ENCODE results near the gene UBAC2. TPM values are rescaled to one million over a fixed set of nuclear protein-coding genes. Genes with fewer than 3 reads are reported as not detected.

The UBAC2 gene
- polyA plus RNA-seq, 6 donors from 2014 or later, result 107 to 132 (median 115) TPM

DNA sequence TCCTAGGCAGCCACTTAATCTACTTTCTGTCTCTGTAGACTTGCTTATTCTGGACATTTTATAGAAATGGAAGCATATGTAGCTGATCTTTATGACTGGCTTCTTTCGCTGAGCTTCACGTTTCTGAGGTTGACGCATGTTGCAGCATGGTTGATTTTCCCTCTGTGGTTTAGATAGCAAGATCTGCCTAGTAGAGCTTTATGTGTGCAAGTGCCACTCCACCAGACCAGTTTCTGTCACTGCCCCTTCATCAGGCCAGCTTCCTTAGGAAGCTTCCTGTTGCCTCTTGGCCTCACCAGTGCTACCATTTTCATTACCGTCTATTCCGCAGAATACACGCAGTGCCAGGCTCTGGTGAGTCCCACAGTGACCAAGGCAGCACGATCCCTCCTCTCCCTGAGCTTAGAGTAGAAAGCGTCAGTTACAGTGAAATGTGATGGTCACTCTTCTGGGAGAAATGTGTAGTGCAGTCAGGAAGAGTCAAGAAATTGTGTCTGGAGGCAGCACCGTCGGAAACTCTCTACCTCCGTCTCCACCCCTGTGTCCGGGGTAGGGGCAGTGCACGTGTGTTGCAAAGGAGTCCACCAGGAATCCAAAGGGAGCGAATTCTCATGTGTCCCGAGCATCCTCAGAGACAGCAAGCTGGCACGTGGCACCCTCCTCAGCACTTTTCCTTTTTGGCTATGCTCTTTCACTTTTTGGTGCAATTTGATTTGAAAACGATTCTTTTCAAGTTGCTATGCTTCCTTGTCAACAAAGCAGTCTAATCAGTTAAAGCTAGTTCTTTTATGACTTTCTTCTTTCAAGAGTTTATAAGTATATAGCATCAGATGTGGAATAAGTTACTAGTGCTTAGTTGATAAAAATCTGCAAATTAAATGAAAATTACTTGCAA lies 151.9 kb downstream of the UBAC2 start:
- Mint-ChIP-seq H3K4me3 (peak overlapping the region in 1 of 8 donors; percentile 34), H3K36me3 (peaks cover 12 to 33% of the 10 kb centered on the region in 2 donors), H3K4me1 (peaks cover 52 to 71% (median 65%) of the 10 kb centered on the region in 3 donors), H3K27ac (peak overlapping the region; percentile 66 to 96 (median 90)), H3K9me3 (no peaks in the 10 kb centered on the region), H3K27me3 (no peaks in the 10 kb centered on the region)
- DNase-seq (no peak), ATAC-seq (ENCODE audit: low read depth in 2 of 2) (no peak)

DNA sequence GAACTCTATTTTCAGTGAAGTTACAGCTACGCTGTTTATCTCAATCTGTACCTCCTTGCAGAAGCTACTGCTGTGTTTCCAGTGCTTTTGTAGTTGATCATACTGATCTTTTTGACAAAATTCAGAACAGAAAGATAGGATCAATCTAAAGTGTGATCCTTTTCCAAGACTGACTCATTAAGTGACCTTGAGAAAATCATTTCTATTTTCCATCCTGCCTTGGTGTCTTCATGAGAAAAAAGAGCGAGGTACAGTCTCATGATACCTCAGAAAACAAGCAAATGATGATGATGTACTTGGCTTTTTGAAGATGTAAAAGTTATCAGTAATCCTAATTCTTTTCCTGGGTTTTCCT lies 152.6 kb downstream of the UBAC2 start:
- Mint-ChIP-seq H3K27ac (peak overlapping the region in 5 of 6 donors; percentile 21 to 96 (median 78)), H3K4me3 (no peak overlapping the region), H3K9me3 (no peaks in the 10 kb centered on the region), H3K27me3 (no peaks in the 10 kb centered on the region), H3K4me1 (peaks cover 50 to 71% (median 59%) of the 10 kb centered on the region in 3 donors), H3K36me3 (peaks cover 8 to 33% of the 10 kb centered on the region in 2 donors)
- ATAC-seq (ENCODE audit: low read depth in 2 of 2) (no peak), DNase-seq (no peak)

DNA sequence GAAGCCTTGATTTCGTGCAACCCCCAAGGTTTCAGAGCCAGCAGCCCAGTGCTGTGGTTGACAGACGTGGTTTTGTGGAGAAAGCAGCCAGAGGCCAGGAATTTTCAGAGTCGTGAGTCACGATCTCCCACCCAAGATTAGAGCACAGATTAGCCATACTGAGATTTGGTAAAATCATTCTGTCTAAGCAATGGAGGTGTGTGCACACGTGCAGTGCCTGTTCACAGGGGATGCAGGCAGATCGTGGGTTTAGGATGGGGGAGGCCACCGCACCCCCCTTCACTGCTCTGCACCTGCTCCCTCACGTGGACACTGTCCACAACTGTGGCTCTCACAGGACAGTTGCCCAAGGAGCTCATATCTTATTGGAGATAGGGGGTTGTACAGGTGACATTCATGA lies 153.2 kb downstream of the UBAC2 start:
- Mint-ChIP-seq H3K27me3 (no peaks in the 10 kb centered on the region), H3K9me3 (no peaks in the 10 kb centered on the region), H3K4me1 (peaks cover 49 to 70% (median 58%) of the 10 kb centered on the region in 3 donors), H3K27ac (peak overlapping the region; percentile 20 to 98 (median 96)), H3K4me3 (peak overlapping the region in 2 of 8 donors; percentile 10 to 71), H3K36me3 (peaks cover 10 to 32% of the 10 kb centered on the region in 2 donors)
- ATAC-seq (ENCODE audit: low read depth in 2 of 2) (no peak), DNase-seq (no peak)

GRCh38 chr13:99354371-99354951 lies 153.8 kb downstream of the UBAC2 start:
- Mint-ChIP-seq H3K4me1 (peaks cover 50 to 71% (median 58%) of the 10 kb centered on the region in 3 donors), H3K4me3 (peak overlapping the region; percentile 54 to 88 (median 72)), H3K27me3 (no peaks in the 10 kb centered on the region), H3K36me3 (peaks cover 8 to 30% of the 10 kb centered on the region in 2 donors), H3K9me3 (no peaks in the 10 kb centered on the region), H3K27ac (peak overlapping the region; percentile 94 to 98 (median 96))
- ATAC-seq (ENCODE audit: low read depth in 2 of 2) (peak in 1 of 2 donors; percentile 16), DNase-seq (peak; percentile 38)

DNA sequence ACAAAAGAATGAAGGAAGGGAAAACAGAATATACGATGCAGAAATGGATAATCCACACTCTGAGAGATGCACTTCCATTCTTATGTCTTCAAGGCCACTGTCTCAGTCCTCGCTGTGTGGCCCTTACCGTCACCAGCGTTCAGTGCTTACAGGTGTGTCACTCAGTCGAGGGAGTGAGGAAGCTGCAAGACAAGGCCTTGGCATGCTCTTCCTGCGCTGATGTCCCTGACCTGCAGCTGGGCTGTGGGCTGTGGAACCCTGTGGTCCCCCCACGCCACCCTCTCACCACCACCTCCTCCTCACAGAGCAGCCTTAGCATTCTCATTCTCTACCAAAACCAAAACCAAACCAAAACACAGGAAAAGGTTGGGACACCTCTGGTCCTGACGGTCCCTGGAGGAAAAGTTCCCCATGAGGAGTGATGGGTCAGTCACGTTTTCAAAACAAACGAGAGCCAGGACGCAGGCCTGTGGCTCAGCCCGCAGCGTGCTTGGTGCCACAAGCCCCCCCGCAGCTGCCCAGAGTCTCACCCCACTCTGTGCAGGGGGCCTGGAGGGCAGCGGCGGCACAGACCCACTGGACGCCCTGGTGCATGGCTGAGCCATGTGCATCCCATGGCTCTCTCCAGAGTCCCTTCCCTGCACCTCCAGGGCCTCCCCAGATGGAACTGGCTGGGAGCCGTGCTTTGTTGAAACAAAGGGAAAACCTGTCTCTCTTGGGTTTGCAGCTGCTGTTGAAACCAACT lies 154.8 kb downstream of the UBAC2 start:
- peak overlapping the region; percentile 67 to 90 (median 74) for H3K4me3 Mint-ChIP-seq
- no peaks in the 10 kb centered on the region for H3K27me3 Mint-ChIP-seq
- H3K4me1 Mint-ChIP-seq, result peaks cover 56 to 74% (median 65%) of the 10 kb centered on the region in 3 donors
- peaks cover 16 to 26% of the 10 kb centered on the region in 2 donors for H3K36me3 Mint-ChIP-seq
- DNase-seq, result no peak
- no peak for ATAC-seq (ENCODE audit: low read depth in 2 of 2)
- no peaks in the 10 kb centered on the region for H3K9me3 Mint-ChIP-seq
- H3K27ac Mint-ChIP-seq, result peak overlapping the region; percentile 96 to 99 (median 98)

DNA sequence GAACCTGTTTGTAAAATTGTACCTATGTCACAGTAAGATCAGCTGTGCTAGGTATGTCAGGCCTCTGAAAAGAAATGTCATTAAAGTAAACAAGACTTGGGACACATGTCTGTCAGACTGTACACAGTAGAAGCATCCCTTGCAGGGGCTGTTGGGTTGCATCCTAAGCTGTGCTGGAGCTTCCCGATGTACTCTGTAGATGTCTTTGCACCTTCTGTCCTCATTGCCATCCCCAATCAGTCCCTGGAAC lies 155.3 kb downstream of the UBAC2 start:
- H3K27me3 Mint-ChIP-seq, result no peaks in the 10 kb centered on the region
- H3K4me1 Mint-ChIP-seq, result peaks cover 61 to 78% (median 70%) of the 10 kb centered on the region in 3 donors
- ATAC-seq (ENCODE audit: low read depth in 2 of 2), result peak in 1 of 2 donors; percentile 10
- peak overlapping the region; percentile 96 to 99 (median 98) for H3K27ac Mint-ChIP-seq
- DNase-seq, result no peak
- peaks cover 21 to 31% of the 10 kb centered on the region in 2 donors for H3K36me3 Mint-ChIP-seq
- H3K9me3 Mint-ChIP-seq, result no peaks in the 10 kb centered on the region
- H3K4me3 Mint-ChIP-seq, result peak overlapping the region; percentile 67 to 90 (median 74)

DNA sequence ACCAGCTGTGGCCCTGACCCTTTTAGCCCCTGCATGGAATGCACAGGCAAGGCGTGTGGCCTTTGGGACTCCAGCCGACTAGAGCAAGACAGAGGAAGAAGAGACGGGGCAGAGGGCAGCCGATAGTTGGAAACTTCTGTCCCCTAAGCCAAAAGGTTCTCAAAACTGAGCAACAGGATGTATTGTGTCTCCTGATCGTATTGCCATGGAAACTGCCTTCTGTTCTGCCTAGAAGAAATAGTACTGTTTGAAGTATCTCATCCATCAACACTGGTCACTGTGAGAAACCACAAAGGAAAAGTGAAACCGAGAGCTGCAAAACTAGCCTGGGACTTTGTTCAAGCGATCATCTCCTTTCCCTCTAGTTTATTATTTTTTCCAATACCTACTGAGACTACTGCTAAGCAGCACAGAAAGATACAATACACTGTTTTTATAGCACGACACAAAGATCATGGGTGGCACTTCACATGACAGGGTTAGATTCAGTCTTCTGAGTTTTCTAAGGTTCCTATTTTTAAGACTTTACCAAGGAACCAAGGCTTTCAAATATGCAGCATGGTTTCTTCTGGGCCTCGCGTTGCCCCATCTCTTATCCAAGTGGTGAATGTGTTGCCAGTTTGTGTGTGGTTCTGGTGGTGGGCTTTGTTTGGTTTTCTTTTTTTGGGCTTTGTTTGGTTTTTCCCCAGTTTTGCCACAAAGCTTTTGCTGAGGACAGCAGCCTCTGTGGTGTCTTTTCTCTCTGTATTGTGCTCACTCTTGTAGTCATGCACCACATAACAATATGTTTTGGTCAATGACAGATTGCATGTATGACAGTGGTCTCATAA lies 155.8 kb downstream of the UBAC2 start:
- DNase-seq (peak; percentile 83), ATAC-seq (ENCODE audit: low read depth in 2 of 2) (peak; percentile 81 to 85)
- peak overlapping the region; percentile 67 to 90 (median 74) for H3K4me3 Mint-ChIP-seq
- H3K9me3 Mint-ChIP-seq, result no peaks in the 10 kb centered on the region
- H3K27me3 Mint-ChIP-seq, result no peaks in the 10 kb centered on the region
- peaks cover 21 to 37% of the 10 kb centered on the region in 2 donors for H3K36me3 Mint-ChIP-seq
- peaks cover 62 to 83% (median 76%) of the 10 kb centered on the region in 3 donors for H3K4me1 Mint-ChIP-seq
- H3K27ac Mint-ChIP-seq, result peak overlapping the region; percentile 96 to 99 (median 98)

DNA sequence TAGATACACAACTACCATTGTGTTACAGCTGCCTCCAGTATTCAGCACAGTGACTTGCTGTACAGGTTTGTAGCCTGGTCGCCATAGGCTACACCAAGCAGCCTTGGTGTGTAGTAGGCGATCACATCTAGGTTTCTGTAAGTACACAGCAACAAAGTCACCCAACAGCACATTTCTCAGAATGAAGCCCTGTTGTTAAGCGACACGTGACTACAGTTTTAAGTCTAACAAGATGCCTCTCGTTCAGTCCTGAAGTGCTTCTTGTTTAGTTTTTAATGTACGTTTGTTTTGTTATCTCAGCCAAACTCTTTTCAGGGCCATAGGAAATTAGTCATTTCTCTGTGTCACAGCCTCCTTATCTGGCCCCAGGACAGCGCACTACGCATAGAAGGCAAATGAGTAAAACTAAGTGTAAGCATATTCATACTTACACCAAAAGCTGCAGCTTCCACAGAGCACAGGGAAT lies 156.5 kb downstream of the UBAC2 start:
- H3K4me1 Mint-ChIP-seq, result peaks cover 66 to 88% (median 80%) of the 10 kb centered on the region in 3 donors
- peak overlapping the region in 7 of 8 donors; percentile 16 to 77 (median 71) for H3K4me3 Mint-ChIP-seq
- H3K9me3 Mint-ChIP-seq, result no peaks in the 10 kb centered on the region
- peaks cover 21 to 41% of the 10 kb centered on the region in 2 donors for H3K36me3 Mint-ChIP-seq
- ATAC-seq (ENCODE audit: low read depth in 2 of 2), result no peak
- H3K27me3 Mint-ChIP-seq, result no peaks in the 10 kb centered on the region
- no peak for DNase-seq
- peak overlapping the region; percentile 96 to 99 (median 98) for H3K27ac Mint-ChIP-seq

DNA sequence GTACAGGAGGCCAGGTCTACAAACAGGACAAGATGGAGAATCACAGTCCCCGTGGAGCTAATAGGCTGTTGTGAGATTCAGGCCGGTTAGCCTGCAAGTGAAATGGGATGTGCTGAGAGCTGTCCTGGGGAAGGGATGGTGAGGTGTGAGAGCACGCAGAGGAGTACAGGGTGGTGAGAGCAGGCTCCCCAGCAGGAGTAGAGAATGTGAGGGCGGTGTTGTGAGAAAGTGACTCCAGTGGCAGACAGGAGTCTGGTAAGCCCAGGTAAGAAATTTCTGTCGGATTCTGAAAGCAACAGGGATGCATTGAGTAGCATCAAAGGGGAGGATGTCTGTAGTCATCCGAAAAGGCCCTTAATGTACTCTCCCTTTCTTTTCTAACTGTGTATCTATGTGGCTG lies 157.3 kb downstream of the UBAC2 start:
- Mint-ChIP-seq H3K4me1 (peaks cover 66 to 89% (median 81%) of the 10 kb centered on the region in 3 donors), H3K4me3 (peak overlapping the region in 1 of 8 donors; percentile 59), H3K27ac (peak overlapping the region; percentile 12 to 99 (median 97)), H3K36me3 (peaks cover 21 to 41% of the 10 kb centered on the region in 2 donors), H3K9me3 (no peaks in the 10 kb centered on the region), H3K27me3 (no peaks in the 10 kb centered on the region)
- DNase-seq (no peak), ATAC-seq (ENCODE audit: low read depth in 2 of 2) (no peak)

DNA sequence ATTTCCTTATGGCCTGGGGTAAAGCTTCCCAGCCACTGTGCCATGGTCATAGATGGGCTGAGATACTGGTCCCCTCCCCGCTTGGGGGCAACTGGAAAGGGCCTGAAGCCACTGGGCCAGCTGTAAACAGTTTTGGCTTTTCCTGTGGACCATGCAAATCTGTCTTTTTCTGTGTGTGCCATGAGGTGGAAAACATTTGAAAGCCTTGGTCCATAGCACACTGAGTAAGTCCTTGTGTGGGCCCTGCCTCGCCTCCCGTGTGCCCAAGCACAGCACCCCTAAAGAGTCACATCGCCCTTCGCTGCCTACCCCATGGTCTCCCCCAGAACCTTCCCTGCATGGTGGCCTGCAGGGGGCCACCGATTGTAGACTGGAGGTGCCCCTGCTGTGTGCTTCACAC lies 158.9 kb downstream of the UBAC2 start:
- ATAC-seq (ENCODE audit: low read depth in 2 of 2) (no peak), DNase-seq (no peak)
- no peaks in the 10 kb centered on the region for H3K27me3 Mint-ChIP-seq
- no peaks in the 10 kb centered on the region for H3K9me3 Mint-ChIP-seq
- H3K4me1 Mint-ChIP-seq, result peaks cover 65 to 88% (median 83%) of the 10 kb centered on the region in 3 donors
- H3K27ac Mint-ChIP-seq, result peak overlapping the region; percentile 92 to 97 (median 95)
- peak overlapping the region in 7 of 8 donors; percentile 17 to 77 (median 55) for H3K4me3 Mint-ChIP-seq
- peaks cover 21 to 36% of the 10 kb centered on the region in 2 donors for H3K36me3 Mint-ChIP-seq

DNA sequence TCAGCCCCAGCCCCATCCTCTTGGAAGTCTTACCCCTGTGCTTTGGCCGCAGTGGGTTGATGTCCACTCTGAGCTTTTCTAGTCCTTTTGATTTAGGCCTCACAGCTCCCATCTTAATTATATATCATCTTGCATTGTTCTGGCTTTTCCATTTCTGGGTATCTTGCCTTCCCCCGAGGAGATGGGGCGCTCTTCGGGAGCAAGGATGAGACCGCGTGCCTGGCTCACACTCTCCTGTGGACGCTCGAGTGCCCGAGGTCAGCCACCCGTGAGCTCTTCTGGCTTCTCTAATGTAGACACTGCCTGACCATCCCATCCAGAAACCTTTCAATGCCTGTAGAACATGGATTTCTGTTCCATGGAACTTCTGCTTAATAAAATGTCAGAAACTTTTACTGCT lies 160.0 kb downstream of the UBAC2 start:
- Mint-ChIP-seq H3K27me3 (no peaks in the 10 kb centered on the region), H3K4me1 (peaks cover 63 to 89% (median 73%) of the 10 kb centered on the region in 3 donors), H3K27ac (peak overlapping the region; percentile 65 to 96 (median 94)), H3K36me3 (peaks cover 21 to 34% of the 10 kb centered on the region in 2 donors), H3K9me3 (no peaks in the 10 kb centered on the region), H3K4me3 (peak overlapping the region in 4 of 8 donors; percentile 6 to 42 (median 24))
- no peak for ATAC-seq (ENCODE audit: low read depth in 2 of 2)
- no peak for DNase-seq

DNA sequence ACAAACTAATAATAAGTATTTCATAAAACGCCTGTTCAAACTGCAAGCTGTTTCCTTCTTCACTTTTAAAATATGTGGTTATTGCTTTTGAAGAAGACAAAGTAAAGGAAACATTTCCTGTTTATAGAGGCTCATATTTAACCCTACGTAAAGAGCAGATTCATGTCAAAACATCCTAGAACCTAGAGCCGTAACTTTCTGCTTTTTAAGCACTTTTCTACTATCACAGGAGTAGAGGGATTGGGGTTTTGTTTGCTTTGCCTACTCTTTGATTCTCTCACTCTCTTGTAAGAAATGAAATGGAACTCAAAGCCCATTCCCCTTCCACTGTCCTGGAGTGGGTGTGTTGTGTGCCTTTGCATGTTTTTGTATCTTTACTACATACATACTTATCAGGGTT lies 160.5 kb downstream of the UBAC2 start:
- H3K36me3 Mint-ChIP-seq, result peaks cover 21 to 39% of the 10 kb centered on the region in 2 donors
- no peaks in the 10 kb centered on the region for H3K27me3 Mint-ChIP-seq
- ATAC-seq (ENCODE audit: low read depth in 2 of 2) (no peak), DNase-seq (no peak)
- no peaks in the 10 kb centered on the region for H3K9me3 Mint-ChIP-seq
- H3K4me1 Mint-ChIP-seq, result peaks cover 63 to 89% (median 73%) of the 10 kb centered on the region in 3 donors
- H3K27ac Mint-ChIP-seq, result peak overlapping the region; percentile 6 to 96 (median 94)
- H3K4me3 Mint-ChIP-seq, result peak overlapping the region in 1 of 8 donors; percentile 10

Measured in naive B cell (primary cell).